HTR-8/SVneo (cell line): ENCODE data around the gene TENT4B.

ENCODE experiments used
- DNase-seq: peaks from one replicate; pipeline ENCODE4 v3.0.0; 2011; ENCODE audit warnings: low spot score, mixed read lengths; ENCODE audit not compliant: insufficient read length
- FAIRE-seq: peaks from 2 replicates; lab custom pipeline; 2011; peaks lifted over from hg19 to GRCh38; lab: Jason Lieb, UNC

TENT4B gene

GRCh38 chr16:50267151-50267631 is 114.1 kb downstream of the TENT4B start:
- DNase-seq, result no peak
- FAIRE-seq, result no peak

DNA sequence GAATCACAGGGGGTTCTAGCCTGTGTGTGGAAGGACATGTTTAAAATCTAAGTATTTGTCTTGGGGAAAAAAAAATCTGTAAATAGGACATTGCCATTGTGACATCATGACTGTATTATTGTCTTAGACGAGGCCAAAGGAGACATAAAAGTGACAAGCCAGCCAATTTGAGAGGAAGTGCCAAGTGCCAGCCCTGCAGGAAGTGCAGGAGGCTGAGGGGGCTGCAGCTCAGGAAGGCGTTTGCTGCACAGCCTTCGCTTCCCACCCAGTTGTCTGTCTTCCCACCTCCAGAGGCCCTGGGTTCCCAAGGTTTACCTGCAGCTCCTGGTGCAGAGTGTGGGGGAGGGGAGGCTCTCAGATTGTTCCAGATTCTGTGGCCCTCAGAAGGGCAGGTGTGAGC is 114.5 kb downstream of the TENT4B start:
- DNase-seq (no peak), FAIRE-seq (no peak)

GRCh38 chr16:50268352-50268751 is 115.2 kb downstream of the TENT4B start:
- FAIRE-seq, result no peak
- DNase-seq, result no peak

- DNase-seq, result no peak
- no peak for FAIRE-seq
Observed at GRCh38 chr16:50269061-50269705, 116.1 kb downstream of the TENT4B start.

DNA sequence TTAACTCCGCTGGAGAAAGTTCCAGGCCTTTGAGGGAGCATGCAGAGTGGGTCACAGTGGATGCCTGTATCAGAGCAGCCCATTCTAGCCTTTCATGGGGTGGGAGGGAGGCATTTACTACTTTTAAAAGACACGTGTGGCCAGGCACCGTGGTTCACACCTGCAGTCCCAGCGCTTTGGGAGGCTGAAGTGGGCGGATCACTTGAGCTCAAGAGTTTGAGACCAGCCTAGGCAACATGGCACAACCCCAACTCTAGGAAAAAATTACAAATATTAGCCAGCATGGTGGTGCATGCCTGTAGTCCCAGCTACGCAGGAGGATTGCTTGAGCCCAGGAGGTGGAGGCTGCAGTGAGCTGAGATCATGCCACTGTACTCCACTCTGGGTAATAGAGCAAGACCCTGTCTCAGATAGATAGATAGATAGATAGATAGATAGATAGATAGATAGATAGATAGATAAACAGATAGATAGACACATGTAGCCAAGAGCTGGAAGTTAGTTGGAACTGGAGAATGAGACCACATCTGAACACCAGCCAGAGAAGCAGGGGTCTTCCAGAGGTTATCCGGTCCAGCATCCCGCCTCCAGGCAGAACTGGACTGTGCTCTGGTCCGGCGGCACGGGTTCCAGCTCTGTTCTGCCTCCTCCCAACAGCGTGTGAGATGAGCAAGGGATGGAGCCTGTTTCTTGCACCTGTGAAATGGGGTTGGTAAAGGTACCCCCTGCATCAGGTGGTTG is 116.8 kb downstream of the TENT4B start:
- FAIRE-seq (no peak), DNase-seq (no peak)

DNA sequence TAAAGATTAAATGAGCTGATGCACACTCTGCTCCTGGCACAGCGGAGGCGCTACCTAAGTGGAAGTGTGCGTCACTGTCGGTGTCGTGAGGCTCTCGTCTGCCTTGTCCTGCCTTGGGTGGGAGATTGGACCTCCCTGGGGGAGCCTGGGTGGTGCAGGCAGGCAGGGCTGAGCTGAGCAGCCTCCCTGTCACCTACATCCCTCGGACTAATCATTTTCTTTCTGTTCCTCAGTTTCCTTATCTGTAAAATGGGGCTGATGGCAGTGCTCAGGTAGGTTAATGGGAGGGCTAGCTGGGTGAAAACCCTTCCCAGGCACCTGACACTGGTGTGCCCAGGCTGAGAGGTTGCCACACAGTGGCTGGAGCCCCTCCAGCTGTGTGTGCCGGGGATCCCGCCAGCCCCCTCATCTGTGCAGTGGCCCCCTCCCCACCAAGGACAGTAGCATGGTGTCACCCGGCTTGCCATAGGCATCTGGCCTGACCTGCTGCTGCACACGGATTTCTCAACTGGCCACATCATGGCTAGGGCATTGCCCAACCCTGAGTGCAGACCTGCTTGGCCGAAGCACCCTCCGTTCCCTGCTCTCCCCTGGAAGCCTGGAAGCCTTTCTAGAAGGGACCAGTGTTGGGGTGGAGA is 117.5 kb downstream of the TENT4B start:
- FAIRE-seq (no peak), DNase-seq (no peak)

DNA sequence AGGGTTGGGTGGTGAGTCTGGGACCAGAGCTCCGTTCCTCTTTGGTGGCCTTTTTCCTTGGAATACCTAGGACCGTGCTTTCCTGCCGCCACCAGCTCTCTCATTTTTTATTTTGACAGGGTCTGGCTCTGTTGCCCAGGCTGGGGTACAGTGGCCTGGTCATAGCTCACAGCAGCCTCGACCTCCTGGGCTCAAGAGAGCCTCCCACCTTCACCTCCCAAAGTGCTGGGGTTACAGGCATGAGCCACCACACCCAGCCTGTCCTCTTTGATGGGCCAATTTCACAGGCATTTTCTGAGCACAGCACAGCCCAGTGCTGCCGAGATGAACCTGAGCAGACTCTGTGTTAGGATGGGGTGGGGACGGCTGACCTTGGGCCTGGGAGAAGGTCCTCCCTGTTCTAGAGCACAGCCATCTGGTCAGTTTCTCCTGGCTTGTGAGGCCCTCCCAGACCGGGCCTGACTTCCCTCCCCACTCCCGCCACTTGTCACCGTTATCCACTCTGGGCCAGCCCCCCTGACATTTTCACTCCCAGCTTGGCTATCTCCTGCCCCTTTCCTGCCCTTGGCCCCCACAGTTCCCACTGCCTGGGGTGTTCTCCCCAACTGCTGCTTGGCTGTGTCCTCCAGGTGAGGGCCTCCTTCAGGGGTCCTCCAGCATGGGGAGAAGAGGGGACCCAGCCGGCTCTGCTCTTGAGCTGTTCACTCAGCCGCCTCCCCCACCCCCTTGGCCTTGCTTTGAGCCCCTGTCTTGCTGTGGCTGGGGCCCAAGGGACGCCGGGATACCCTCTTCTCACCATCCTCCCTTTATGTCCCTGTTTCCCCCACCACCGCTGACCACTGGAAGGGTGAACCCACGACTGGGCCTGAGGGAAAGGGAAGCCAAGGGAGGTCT is 118.3 kb downstream of the TENT4B start:
- no peak for DNase-seq
- no peak for FAIRE-seq

GRCh38 chr16:50272111-50272571 is 119.0 kb downstream of the TENT4B start:
- FAIRE-seq (no peak), DNase-seq (no peak)

GRCh38 chr16:50272687-50273381 is 119.7 kb downstream of the TENT4B start:
- FAIRE-seq (no peak), DNase-seq (no peak)

DNA sequence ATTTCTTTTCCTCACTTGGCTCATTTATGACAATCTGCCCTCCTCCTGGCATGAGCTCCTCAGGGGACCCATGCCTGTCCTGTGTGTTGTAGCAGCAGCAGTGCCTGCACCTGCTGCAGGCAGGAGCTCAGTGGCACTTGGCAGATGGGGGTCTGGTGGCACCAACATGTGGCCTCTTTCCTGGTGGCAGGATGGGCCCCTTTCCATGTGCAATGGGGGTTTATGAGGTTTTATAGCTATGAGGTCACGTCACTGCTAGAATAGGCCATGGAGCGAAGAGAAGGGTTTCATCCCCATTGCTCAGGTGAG is 120.2 kb downstream of the TENT4B start:
- no peak for FAIRE-seq
- DNase-seq, result no peak

- FAIRE-seq, result no peak
- DNase-seq, result no peak
Observed at GRCh38 chr16:50273888-50274325, 120.8 kb downstream of the TENT4B start.

DNA sequence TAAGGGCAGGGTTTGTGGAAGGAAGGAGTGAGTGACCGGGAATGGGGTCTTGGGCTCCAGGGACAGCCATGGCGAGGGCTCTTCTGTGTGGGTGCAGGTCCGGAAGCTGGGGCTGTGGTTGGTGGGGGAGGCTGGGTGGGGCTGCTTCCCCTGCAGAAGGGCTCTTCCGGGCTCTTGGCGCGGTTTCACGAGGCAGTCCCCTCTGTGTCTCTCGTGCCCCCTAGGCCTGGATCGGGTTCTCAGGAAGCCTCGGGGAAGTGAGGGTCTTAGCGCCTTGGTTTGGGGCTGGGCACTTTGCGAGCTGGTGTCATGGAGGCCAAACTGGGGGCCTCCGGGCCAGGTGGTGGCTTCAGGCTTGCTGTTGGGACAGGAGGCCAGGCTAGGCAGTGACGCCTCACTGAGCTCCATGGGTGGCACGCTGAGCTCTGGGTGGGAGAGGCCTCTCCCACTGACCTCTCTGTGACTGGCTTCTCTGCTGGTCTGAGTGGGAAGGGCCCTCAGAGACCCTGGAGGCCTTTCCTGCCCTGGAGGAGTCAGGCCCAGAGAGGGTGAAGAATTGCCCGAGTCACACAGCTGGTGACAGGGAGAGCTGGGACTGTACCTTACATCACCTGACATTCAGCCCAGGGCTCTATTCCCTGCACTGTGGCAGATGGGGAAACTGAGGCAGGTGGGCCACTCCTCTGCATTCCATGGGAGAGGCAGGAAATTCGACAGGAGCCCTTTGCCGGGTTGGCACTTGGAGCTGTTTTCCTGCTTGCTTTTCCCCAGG is 121.4 kb downstream of the TENT4B start:
- no peak for FAIRE-seq
- no peak for DNase-seq

- DNase-seq (no peak), FAIRE-seq (no peak)
Observed at GRCh38 chr16:50275098-50275415, 122.0 kb downstream of the TENT4B start.

GRCh38 chr16:50275428-50276325 is 122.6 kb downstream of the TENT4B start:
- FAIRE-seq, result no peak

GRCh38 chr16:50276326-50276640 is 123.2 kb downstream of the TENT4B start:
- no peak for DNase-seq
- no peak for FAIRE-seq

More at GRCh38 chr16:50275428-50276325, 122.6 kb downstream of the TENT4B start:
- no peak for DNase-seq

DNA sequence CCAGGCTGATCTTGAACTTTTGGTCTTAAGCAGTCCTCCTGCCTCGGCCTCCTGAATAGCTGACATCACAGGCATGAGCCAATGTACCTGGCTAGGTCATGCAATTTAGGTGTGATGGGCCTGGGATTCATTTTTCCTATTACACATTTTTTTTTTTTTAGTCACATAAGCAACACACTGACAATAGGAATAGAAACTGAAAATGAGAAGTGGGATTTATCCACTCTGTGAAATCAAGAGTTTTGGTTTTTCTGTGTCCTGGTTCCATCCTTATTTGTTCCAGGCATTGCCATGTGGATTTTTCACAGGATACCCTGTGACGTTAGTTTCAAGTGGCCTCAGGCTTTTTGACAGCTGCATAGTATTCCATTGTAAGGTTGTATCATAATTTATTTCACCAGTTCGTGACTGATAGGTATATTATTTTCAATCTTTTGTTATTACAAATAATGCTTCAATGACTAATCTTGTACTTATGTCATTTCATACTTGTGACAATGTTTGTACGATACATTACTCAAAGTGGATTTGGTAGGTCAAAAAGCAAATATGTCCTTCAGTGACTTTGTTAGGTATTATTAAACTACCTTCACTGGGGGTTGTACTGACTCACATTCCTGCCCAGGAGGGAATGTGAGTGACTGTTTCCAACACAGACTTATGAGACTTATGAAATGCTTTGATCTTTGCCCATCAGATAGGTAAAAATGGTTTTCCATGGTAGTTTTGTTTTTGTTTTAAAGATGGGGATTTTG is 123.9 kb downstream of the TENT4B start:
- DNase-seq, result no peak

DNA sequence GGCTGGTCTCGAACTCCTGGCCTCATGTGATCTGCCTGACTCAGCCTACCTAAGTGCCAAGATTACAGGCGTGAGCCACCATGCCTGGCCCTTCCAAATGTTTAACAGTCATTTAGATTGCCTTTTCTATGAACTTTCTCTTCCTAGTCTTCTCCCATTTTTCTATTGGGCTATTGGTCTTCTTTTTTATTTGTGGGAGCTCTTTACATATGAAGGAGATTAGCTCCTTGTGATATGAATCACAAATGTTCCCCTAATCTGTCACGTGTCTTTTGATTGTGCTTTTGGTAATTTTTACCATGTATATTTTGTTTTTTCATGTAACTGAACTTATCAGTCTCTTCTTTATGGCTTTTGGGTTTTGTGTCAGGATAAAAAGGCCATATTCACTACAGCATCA is 125.1 kb downstream of the TENT4B start:
- DNase-seq, result no peak
- no peak for FAIRE-seq

More for the DNA sequence above, 123.9 kb downstream of the TENT4B start:
- FAIRE-seq, result no peak

DNA sequence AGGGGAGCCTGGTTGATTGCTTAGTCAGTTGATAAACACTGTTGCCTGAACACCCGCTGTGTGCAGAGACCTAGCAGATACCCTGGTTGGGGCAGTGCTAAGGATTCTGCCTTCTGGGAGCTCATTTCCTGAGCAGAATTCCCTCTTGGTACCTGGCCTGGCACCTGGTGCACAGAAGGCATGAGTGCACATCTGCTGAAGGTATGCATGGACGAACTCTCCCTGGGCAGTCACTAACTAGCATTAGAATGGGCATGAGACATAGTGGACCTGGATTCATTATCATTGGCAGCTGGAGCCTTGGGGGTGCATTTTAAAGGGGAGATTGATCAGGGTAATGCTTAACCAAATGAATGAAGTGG is 126.4 kb downstream of the TENT4B start:
- DNase-seq, result no peak
- no peak for FAIRE-seq
